Omental fat pad (tissue), 4 donors: ENCODE data around the gene ACOX1. TPM values are rescaled to one million over a fixed set of nuclear protein-coding genes. Genes with fewer than 3 reads are reported as not detected.

Experiments used
- ATAC-seq: fragments of 150-250 bp; one replicate; pipeline ENCODE4 v1.9.1; 2016; ENCODE audit warnings: mild to moderate bottlenecking, moderate library complexity; ENCODE audit not compliant: low FRiP score
- DNase-seq: peaks from one replicate; pipeline ENCODE4 v3.0.0-alpha.2; 2019; ENCODE audit warnings: low spot score
- total RNA-seq, 4 donors: library from RNA; depleted of rRNA; stranded (reverse); fragments of >200 nt; gene quantifications; one replicate each; pipeline ENCODE4 v1.1.0, GENCODE V29; 2016
- TF ChIP-seq, protein P1 (sequence below), 3 donors: fragments of 450-650 bp; IDR thresholded peaks; one replicate each; pipeline ENCODE4 v1.5.1; 2016 to 2017; ENCODE audit warnings: antibody characterized with exemption in 3 of 3, mild to moderate bottlenecking in 3 of 3, moderate library complexity in 2 of 3

The ACOX1 gene
- total RNA-seq, 4 donors from 2014 or later = 63.7 to 176 (median 123) TPM

DNA sequence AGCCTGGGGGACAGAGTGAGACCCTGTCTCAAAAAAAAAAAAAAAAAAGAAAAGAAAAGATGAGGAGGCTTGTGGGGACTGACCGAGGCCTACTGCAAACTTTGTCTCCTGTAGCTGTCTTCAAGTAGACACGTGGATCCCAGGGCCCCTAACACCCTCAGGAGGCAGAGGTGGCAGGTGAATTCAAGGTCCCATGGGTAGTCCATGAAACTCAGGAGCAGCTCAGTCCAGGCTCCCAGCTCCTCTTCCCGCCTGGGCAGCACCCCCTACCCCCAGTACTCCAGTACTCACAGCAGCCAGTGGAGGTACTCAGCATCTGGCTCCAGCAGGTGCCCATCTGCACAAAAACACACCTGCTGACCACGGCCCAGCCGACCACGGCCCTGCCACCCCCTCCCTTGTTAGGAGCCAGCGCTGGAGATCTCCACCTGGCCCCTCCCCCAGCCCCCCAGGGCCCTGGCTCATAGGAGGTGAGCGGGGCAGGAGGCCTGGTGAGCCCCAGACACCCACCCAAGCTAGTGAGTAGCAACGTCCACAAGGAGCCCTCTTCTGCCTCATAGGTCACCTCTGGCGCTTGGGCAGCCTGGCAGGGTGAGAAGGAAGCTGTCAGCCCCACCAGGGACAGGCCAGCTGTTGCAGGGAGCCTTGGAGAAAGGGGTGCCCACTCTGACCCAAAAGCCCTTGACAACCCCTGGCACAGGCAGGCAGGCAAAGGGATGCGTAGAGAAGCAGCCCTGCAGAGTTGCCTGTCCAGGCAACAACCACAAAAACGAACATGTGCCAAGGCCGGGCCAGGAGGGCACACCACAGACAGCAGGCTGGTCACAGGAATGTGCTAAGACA lies 78.1 kb downstream of the ACOX1 start:
- TF ChIP-seq, protein P1, sequence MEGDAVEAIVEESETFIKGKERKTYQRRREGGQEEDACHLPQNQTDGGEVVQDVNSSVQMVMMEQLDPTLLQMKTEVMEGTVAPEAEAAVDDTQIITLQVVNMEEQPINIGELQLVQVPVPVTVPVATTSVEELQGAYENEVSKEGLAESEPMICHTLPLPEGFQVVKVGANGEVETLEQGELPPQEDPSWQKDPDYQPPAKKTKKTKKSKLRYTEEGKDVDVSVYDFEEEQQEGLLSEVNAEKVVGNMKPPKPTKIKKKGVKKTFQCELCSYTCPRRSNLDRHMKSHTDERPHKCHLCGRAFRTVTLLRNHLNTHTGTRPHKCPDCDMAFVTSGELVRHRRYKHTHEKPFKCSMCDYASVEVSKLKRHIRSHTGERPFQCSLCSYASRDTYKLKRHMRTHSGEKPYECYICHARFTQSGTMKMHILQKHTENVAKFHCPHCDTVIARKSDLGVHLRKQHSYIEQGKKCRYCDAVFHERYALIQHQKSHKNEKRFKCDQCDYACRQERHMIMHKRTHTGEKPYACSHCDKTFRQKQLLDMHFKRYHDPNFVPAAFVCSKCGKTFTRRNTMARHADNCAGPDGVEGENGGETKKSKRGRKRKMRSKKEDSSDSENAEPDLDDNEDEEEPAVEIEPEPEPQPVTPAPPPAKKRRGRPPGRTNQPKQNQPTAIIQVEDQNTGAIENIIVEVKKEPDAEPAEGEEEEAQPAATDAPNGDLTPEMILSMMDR (IDR thresholded peaks at IDR 0.05) = no peak
- ATAC-seq (no peak), DNase-seq (no peak)

DNA sequence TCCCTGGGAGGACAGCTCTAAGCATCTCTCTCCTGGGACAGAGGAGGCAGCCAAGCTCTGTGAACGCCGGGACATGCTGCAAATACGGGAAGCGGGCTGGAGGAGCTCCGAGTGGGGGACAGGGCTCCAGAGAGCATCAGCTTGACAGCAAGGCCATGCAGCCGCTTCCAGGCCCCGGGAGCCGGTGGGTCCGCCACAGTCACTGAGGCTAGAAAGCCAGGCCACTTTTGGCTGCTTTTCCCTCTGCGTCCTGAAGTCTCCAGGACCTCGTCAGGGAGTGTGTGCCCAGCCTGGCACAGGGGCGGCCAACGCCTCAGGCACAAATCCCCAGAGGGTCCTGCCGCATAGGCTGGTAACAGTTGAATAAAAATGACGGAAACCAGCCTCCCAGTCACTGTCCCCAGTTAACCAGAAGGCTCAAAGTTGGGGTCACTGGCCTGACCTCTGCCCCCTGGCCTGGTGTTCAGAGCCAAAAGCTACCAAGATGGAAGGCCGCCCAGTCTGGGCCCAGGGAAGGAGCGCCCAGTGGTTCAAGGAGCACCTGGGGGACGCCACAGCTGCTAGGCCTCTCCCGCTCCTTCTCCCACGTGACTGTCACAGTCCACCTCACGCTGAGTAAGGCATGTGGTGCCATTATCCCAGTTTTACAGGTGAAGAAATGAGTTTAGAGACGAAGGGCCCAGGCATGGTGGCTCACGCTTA lies 79.0 kb downstream of the ACOX1 start:
- DNase-seq (no peak), ATAC-seq (no peak)
- TF ChIP-seq, protein P1 (IDR thresholded peaks at IDR 0.05) = no peak

DNA sequence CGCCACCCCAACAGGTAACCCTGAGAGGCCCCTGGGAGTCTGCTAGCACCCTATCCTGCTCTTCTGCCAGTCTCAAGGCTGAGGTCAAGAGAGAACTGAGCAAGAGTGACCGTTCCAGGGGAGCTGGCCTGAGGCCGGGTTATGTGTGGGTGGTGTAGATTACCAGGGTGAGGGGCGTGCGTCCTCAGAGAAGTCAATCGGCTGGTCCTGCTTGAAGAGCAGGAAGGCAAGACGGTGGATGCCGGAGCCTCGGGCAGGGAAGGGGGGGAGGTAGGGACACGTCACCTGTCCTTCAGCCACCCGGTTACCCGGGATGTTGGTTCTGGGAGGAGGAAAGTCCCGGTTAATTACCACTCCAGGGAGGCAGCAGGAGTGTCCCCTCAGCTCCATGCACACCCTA lies 79.6 kb downstream of the ACOX1 start:
- no peak for DNase-seq

DNA sequence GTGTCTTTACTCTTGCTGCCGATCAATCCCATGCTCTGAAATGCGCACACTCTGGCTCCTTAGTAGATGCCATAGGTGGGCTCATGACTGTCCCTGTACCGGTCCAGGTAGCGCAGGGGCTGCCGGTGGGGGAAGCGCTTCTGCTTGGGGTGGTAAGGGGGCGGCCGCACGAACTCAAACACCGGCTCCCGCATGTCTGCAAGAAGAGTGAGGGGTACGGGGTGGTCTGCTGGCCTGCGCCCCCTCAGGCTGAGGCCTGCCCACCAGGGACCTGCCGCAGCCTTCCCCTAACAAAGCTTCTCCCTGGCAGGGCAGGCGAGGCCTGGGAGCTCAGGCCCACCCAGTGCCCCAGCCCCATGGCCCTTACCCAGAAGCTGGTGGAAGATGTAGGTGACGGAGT lies 80.2 kb downstream of the ACOX1 start:
- DNase-seq (no peak), ATAC-seq (no peak)
- TF ChIP-seq, protein P1 (IDR thresholded peaks at IDR 0.05) = no peak

More for the DNA sequence above, 79.6 kb downstream of the ACOX1 start:
- no peak for ATAC-seq
- TF ChIP-seq, protein P1 (IDR thresholded peaks at IDR 0.05) = no peak

DNA sequence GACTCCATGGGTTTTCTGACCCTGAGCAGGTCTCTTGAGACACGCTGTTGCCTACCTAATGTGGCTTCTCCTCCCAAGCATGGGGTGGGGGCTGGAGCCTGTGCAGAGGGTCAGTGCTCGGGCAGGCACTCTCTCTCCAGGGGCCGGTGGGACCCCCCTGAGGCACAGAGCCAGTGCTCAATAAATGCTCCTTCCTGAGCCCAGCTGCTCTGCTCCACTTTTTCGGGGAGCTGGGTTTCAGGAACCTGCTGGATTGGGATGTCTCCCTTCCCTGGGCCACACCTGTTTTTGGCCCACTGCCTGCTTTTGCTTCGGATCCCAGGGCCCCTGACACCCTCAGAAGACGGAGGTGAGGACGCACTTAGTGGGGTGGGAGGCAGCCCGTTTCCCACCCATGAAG lies 80.9 kb downstream of the ACOX1 start:
- TF ChIP-seq, protein P1 (IDR thresholded peaks at IDR 0.05) = no peak
- ATAC-seq (no peak), DNase-seq (no peak)

DNA sequence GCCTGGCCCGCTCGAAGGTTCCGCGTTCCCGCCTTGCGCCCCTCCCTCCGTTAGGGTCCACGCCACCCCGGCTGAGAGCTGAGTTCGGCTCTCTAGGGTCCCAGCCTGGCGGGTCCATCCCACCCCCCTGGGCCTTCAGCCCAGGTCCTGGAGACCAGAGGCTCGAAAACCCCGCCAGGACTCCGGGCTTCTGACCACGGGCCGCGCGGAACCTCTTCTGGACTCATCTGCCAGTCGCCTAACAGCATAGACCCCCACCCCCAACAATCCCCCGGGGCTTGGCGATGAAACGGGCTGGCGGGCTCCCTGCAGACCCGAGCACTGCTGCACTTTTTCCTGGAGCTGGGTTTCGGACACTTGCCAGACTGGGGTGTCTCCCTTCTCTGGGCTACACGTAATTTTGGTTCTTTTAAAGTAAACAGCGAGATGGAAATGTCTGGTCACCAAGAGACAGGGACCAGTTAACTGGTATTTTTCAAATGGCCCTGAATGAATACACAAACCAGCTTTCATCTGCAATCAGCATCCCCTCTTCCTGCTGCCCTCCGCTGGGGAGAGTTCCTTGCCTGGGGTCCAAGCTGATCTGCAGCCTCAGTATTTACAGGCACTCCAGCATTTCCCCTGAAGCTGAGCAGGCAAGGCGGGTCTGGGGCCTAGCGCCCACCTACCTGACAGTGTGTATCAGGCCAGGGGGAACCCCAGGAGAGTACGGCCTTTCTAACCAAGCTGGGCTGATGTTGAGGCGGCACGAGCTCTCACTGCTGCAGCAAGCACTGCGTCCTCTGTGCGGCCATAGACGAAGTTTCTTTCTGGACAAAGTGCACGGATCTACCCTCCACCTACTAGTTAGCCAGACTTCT lies 81.6 kb downstream of the ACOX1 start:
- DNase-seq (no peak), ATAC-seq (no peak)
- TF ChIP-seq, protein P1 (IDR thresholded peaks at IDR 0.05) = no peak
